GM18505 (cell line): ENCODE data around the gene IFNGR2.
"Not testable (repeated sequence)": the region's sequence is repeated elsewhere in the genome, so short reads cannot be mapped to it uniquely, and the experiment has no call there.

Experiments
- ATAC-seq: cut with Tn5 transposase; IDR thresholded peaks from one replicate; pipeline ENCODE4 v1.9.1; 2021; ENCODE audit not compliant: unreplicated experiment
- POLR2A ChIP-seq: IDR thresholded peaks from 4 replicates; pipeline ENCODE4 v1.6.1; 2011; ENCODE audit warnings: borderline replicate concordance; ENCODE audit not compliant: insufficient read depth, insufficient read length; ENCODE audit errors: extremely low read depth

The IFNGR2 gene

GRCh38 chr21:33451634-33452071 lies 48.4 kb downstream of the IFNGR2 start:
- ATAC-seq = no peak
- no peak for TF ChIP-seq POLR2A

- ATAC-seq = no peak
- no peak for TF ChIP-seq POLR2A
These were observed 49.1 kb downstream of the IFNGR2 start for GRCh38 chr21:33452362-33452761.

- TF ChIP-seq POLR2A = no peak
- ATAC-seq = no peak
These were observed 52.7 kb downstream of the IFNGR2 start for GRCh38 chr21:33455686-33456446.

- TF ChIP-seq POLR2A = no peak
- no peak for ATAC-seq
These were observed 55.6 kb downstream of the IFNGR2 start for GRCh38 chr21:33458861-33459260.

- no peak for ATAC-seq
- TF ChIP-seq POLR2A = no peak
These were observed 58.5 kb downstream of the IFNGR2 start for GRCh38 chr21:33461538-33462250.

- not testable (repeated sequence) for ATAC-seq
These were observed 66.0 kb downstream of the IFNGR2 start for GRCh38 chr21:33469183-33469582.

- TF ChIP-seq POLR2A = no peak
- ATAC-seq = no peak
These were observed 67.5 kb downstream of the IFNGR2 start for GRCh38 chr21:33470701-33471100.

GRCh38 chr21:33473344-33473743 lies 70.1 kb downstream of the IFNGR2 start:
- ATAC-seq = no peak

GRCh38 chr21:33477066-33477465 lies 73.9 kb downstream of the IFNGR2 start:
- TF ChIP-seq POLR2A = no peak
- no peak for ATAC-seq

More at GRCh38 chr21:33473344-33473743, 70.1 kb downstream of the IFNGR2 start:
- no peak for TF ChIP-seq POLR2A

GRCh38 chr21:33478182-33478581 lies 75.0 kb downstream of the IFNGR2 start:
- TF ChIP-seq POLR2A = no peak
- ATAC-seq = no peak

GRCh38 chr21:33478935-33479678 lies 75.9 kb downstream of the IFNGR2 start:
- TF ChIP-seq POLR2A = no peak
- peak; percentile 28 for ATAC-seq

GRCh38 chr21:33479679-33480480 lies 76.7 kb downstream of the IFNGR2 start, which contains the start of gene TMEM50B:
TSS of gene TMEM50B (minus strand) at chr21:33479974. CDS start at chr21:33468885, 11,089 bp downstream.
- peak; percentile 87 for ATAC-seq
- peak; percentile 88 for TF ChIP-seq POLR2A

- no peak for ATAC-seq
- TF ChIP-seq POLR2A = no peak
These were observed 77.4 kb downstream of the IFNGR2 start for GRCh38 chr21:33480481-33481103.
